Measurements from ENCODE around the gene OVAAL. TPM values are rescaled to one million over a fixed set of nuclear protein-coding genes. Genes with fewer than 3 reads are reported as not detected.

Gene OVAAL
- total RNA-seq, 4 donors from 2014 or later: not detected

DNA sequence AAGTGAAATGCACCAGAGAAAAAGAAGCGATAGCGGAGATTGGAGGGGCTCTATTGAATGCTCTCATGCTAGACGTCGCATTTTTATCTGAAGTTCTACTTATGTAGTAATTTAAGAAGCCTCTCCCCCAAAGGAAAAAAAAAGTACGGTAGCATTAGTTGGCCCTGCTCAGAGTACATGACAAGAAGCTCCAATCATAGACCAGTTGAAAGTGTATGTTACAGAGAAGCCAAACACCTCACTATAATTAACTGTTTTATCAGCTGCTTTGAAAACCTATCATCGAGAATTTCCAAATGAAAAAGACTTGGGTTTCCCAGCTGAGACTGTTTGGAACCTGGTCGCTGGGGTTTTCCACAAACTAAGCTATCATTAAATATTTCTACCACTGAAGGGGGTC is 19.6 kb upstream of the OVAAL start:
- ATAC-seq (ENCODE audit: low FRiP score) (no peak), DNase-seq (ENCODE audit: low spot score) (no peak)
- TF ChIP-seq, protein P1, sequence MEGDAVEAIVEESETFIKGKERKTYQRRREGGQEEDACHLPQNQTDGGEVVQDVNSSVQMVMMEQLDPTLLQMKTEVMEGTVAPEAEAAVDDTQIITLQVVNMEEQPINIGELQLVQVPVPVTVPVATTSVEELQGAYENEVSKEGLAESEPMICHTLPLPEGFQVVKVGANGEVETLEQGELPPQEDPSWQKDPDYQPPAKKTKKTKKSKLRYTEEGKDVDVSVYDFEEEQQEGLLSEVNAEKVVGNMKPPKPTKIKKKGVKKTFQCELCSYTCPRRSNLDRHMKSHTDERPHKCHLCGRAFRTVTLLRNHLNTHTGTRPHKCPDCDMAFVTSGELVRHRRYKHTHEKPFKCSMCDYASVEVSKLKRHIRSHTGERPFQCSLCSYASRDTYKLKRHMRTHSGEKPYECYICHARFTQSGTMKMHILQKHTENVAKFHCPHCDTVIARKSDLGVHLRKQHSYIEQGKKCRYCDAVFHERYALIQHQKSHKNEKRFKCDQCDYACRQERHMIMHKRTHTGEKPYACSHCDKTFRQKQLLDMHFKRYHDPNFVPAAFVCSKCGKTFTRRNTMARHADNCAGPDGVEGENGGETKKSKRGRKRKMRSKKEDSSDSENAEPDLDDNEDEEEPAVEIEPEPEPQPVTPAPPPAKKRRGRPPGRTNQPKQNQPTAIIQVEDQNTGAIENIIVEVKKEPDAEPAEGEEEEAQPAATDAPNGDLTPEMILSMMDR (IDR thresholded peaks at IDR 0.05): no peak

DNA sequence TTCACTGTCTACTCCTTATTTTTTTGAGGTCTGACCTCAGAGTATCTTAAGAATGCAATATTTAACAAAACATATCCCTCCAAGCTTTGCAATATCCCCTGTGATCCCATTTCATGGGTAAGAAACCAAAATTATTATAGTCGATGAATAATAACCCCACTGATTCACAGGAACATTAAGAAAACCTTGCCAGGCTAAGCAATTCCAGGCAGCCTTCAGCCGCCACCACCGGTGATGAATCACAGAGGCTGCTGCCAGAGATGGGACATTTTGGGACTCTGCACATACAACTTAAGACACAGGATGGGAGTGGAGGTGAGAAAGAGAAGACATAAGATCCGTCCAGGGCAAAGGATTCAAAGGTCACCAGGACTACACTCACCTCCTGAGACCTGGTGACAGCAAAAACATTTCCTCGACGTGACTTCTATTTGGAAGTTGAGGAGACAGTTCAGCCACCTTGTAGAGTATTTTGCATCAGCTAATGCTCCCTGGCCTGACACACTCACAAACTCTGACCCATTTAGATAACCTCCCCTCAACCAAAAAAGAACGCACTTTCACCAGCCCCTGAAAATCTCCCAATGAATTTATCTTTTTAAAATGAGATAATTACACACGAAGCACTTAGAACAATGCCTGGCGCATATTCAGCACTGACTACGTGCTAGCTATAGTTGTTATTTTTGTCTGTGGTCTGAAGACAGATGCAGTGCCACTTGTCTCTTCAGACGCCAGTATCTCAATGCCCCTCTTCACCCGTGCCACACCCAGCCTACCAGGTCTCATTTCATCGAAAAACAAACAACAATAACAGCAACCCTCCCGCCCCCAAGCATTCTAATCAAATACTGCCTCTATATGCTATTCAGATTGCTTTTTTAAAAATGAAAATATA is 17.8 kb upstream of the OVAAL start:
- ATAC-seq (ENCODE audit: low FRiP score) (no peak), DNase-seq (ENCODE audit: low spot score) (no peak)
- TF ChIP-seq, protein P1 (IDR thresholded peaks at IDR 0.05): no peak

DNA sequence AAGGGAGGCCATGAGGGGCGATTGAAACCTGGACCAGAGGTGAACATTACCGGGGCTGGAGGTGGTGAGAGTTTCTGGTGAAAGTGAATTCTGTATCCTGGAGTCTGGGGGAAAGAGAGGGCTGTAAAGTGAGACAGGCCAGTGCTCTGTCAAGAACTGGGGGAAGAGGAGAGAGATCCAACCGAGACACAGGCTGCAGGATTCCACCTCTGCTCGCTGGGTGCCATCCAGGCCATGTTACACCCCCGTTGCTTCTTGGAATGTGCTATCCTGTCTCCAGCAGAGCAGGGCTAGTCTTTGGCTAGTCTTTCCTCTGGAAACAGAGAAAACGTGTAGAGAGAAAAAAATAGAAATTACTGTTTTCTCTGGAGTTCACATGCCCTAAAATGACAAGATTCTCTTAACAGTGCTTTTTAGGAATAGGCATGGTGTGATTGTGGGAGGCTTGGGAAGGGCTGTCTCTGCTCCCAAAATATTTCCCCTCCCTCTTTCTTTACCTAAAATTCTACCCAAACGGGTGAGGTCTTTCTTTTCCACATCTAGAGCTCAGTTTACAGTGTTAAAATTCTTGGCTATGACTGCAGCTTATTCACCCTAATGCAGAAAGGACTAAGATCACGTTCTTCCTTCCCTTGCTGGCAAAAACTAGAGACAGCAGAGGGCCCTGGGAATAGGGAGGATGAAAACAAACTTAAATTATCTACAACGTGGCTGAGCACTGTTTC is 16.5 kb upstream of the OVAAL start:
- ATAC-seq (ENCODE audit: low FRiP score) (peak; percentile 54), DNase-seq (ENCODE audit: low spot score) (no peak)
- TF ChIP-seq, protein P1 (IDR thresholded peaks at IDR 0.05): no peak

DNA sequence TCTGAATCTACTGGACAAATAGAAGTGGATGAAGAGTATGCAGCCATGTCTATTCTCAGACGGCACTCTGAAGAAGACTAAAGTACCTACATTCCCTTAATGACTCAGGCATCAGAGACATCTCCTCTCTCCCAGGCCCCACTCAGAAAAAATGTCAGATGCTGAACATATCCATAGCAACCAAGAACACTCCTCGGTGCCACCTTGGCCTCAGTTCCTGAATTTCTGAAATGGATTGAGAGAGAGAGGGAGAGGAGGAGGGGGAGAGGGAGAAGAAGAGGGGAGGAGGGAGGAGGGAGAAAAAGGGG is 16.0 kb upstream of the OVAAL start:
- DNase-seq (ENCODE audit: low spot score) (no peak), ATAC-seq (ENCODE audit: low FRiP score) (peak; percentile 79)
- TF ChIP-seq, protein P1 (IDR thresholded peaks at IDR 0.05): no peak

DNA sequence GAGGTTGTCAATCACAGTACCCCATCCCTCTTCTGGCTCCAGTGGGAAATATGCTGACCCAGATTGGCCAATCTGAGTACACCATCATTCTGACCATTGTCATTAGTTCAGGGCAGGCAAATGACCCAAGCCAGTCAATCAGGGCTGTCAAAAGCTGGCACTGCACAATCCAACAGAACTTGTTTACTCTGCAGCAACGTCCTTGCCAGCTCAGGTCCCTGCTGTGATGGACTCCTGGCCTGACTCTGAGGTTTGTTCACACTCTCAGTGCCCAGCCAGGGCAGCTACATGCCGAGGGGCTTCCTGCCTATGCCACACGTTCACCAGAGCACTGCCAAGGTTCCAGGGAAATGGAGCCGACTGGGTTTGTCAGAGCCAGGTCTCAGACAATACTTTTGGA is 14.7 kb upstream of the OVAAL start:
- no peak for ATAC-seq (ENCODE audit: low FRiP score)

DNA sequence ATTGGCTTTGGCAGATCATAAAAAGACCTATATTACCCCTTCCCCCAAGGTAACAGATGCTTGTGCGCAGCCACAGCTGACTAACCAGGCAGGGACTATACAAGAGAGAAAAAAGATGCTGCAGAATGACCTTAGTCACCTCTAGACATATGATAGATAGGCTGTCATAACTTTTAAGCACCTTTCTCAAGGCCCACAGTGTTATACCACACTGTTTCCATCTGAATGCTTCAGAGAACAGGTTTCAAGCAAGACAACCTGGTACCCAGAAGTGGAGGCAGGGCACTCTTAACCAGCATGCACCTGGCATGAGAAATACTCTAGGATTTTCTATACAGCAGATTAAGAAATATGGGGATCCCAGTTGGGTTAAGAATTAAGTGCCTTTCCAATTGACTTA is 12.8 kb upstream of the OVAAL start:
- DNase-seq (ENCODE audit: low spot score): no peak
- TF ChIP-seq, protein P1 (IDR thresholded peaks at IDR 0.05): no peak
- no peak for ATAC-seq (ENCODE audit: low FRiP score)

More for the DNA sequence above, 14.7 kb upstream of the OVAAL start:
- TF ChIP-seq, protein P1 (IDR thresholded peaks at IDR 0.05): no peak
- DNase-seq (ENCODE audit: low spot score): no peak

Measured in omental fat pad (tissue), 4 donors.